BJ (cell line): ENCODE data around the gene HOXB3. TPM values are rescaled to one million over a fixed set of nuclear protein-coding genes. Genes with fewer than 3 reads are reported as not detected.

Experiments
- CTCF ChIA-PET: fragments of 350-600 bp; formaldehyde crosslinking; extraction: SDS; loops from one replicate; lab custom pipeline; 2021; ENCODE audit warnings: antibody characterized with exemption, inconsistent platforms; lab: Yijun Ruan, JAX
- POLR2A ChIA-PET: fragments of 300-600 bp; sonication (Branson Sonifier 250); formaldehyde crosslinking; extraction: SDS; loops from one replicate; lab custom pipeline; 2021; ENCODE audit warnings: antibody characterized with exemption; lab: Charles Lee
- DNase-seq: peaks from one replicate; pipeline ENCODE4 v3.0.0-alpha.2; 2011; ENCODE audit warnings: low read depth
- H3K27me3 ChIP-seq: 2 replicates; pipeline ENCODE4 v1.6.0; 2011; ENCODE audit warnings: low read length; ENCODE audit not compliant: control insufficient read depth, insufficient read depth
- H3K36me3 ChIP-seq: 2 replicates; pipeline ENCODE4 v1.5.1; 2011; ENCODE audit warnings: low read length; ENCODE audit not compliant: control insufficient read depth, insufficient read depth
- H3K4me3 ChIP-seq: 2 replicates; pipeline ENCODE4 v1.5.1; 2011; ENCODE audit warnings: low read depth, mild to moderate bottlenecking, control low read depth, low read length
- CTCF ChIP-seq: IDR thresholded peaks from 2 replicates; pipeline ENCODE4 v1.5.1; 2011; ENCODE audit warnings: low read depth, mild to moderate bottlenecking, control low read depth, inconsistent platforms, low read length, moderate library complexity; ENCODE audit not compliant: insufficient read depth
- polyA plus RNA-seq: library from polyadenylated mRNA; depleted of rRNA; stranded (reverse); fragments of >200 nt; gene quantifications from 2 replicates; pipeline ENCODE4 v1.2.3, GENCODE V29; 2011

HOXB3 gene
- polyA plus RNA-seq, 1 experiment = not detected

GRCh38 chr17:48613862-48614694, 24.0 kb upstream of the HOXB3 start:
- no peak for TF ChIP-seq CTCF
- Histone ChIP-seq H3K4me3 (no peak overlapping the region), H3K27me3 (peaks cover 77% of the 10 kb centered on the region), H3K36me3 (no peaks in the 10 kb centered on the region)
- ChIA-PET POLR2A (no interaction called here), CTCF (interaction anchor here (1.0 to 2.0 kb wide), 6 partner anchors 9 to 280 kb away, joined by 3 to 6 read pairs (median 4); no protein-coding TSS in a partner anchor)
- DNase-seq = no peak

- no peak for DNase-seq
- TF ChIP-seq CTCF = 0 out of 2 replicates have a peak, but pooled peaks have one; percentile 21
- Histone ChIP-seq H3K36me3 (no peaks in the 10 kb centered on the region), H3K4me3 (no peak overlapping the region), H3K27me3 (peaks cover 80% of the 10 kb centered on the region)
- ChIA-PET POLR2A (interaction anchor here (0.6 to 0.7 kb wide), 2 partner anchors 73 to 349 kb away, joined by 4 to 10 read pairs; no protein-coding TSS in a partner anchor), CTCF (interaction anchor here (0.6 to 1.6 kb wide), 9 partner anchors 9 to 462 kb away, joined by 3 to 6 read pairs (median 4); partner anchors contain the start of gene HOXB9)
Measured at GRCh38 chr17:48612854-48613691, 23.0 kb upstream of the HOXB3 start.

GRCh38 chr17:48612456-48612853, 22.4 kb upstream of the HOXB3 start:
- DNase-seq = no peak
- H3K36me3 ChIP-seq = no peaks in the 10 kb centered on the region
- CTCF ChIA-PET = interaction anchor here (0.6 to 1.6 kb wide), 9 partner anchors 8 to 461 kb away, joined by 3 to 6 read pairs (median 4); partner anchors contain the start of gene HOXB9
- H3K27me3 ChIP-seq = peaks cover 79% of the 10 kb centered on the region
- TF ChIP-seq CTCF = no peak
- POLR2A ChIA-PET = interaction anchor here (0.7 kb wide), 1 partner anchor 72 kb away, joined by 4 read pairs; no protein-coding TSS in a partner anchor
- H3K4me3 ChIP-seq = no peak overlapping the region

GRCh38 chr17:48611681-48612455, 21.8 kb upstream of the HOXB3 start:
- no peak for DNase-seq
- H3K27me3 ChIP-seq = peaks cover 84% of the 10 kb centered on the region
- ChIA-PET CTCF (no interaction called here), POLR2A (no interaction called here)
- TF ChIP-seq CTCF = no peak
- no peak overlapping the region for H3K4me3 ChIP-seq
- H3K36me3 ChIP-seq = no peaks in the 10 kb centered on the region
